SK-N-MC (cell line): ENCODE results near the gene SEC22A.

Experiments used
- DNase-seq: peaks from one replicate; pipeline ENCODE4 v3.0.0-alpha.2; 2011; ENCODE audit warnings: low read depth, low spot score
- H3K27ac ChIP-seq: fragments of 200-600 bp; sonication (generic); 2 replicates; pipeline ENCODE4 v1.5.1; 2016; ENCODE audit warnings: mixed run types
- H3K36me3 ChIP-seq: fragments of 200-600 bp; sonication (generic); 2 replicates; pipeline ENCODE4 v1.6.1; 2017; ENCODE audit warnings: antibody characterized with exemption, low read length, mixed read lengths; ENCODE audit not compliant: insufficient read depth
- H3K4me3 ChIP-seq: fragments of 200-600 bp; sonication (generic); 2 replicates; pipeline ENCODE4 v1.5.1; 2016
- H3K9ac ChIP-seq: fragments of 200-600 bp; sonication (generic); 2 replicates; pipeline ENCODE4 v1.8.0; 2017; ENCODE audit warnings: mixed run types, mixed read lengths; ENCODE audit not compliant: insufficient read length
- H3K9me3 ChIP-seq: fragments of 200-600 bp; sonication (generic); 2 replicates; pipeline ENCODE4 v1.6.1; 2017; ENCODE audit warnings: low read depth, mild to moderate bottlenecking, antibody characterized with exemption, low read length, moderate library complexity, mixed read lengths
- EZH2 ChIP-seq: fragments of 200-600 bp; sonication (generic); IDR thresholded peaks from one replicate; pipeline ENCODE4 v1.6.1; 2017; ENCODE audit warnings: antibody characterized with exemption
- FOXP2 ChIP-seq: optimal IDR thresholded peaks from 2 replicates; pipeline ENCODE3; 2011; ENCODE audit warnings: mild to moderate bottlenecking, moderate library complexity; ENCODE audit not compliant: insufficient read depth; ENCODE audit errors: extremely low read length, control extremely low read depth
- POLR2AphosphoS5 ChIP-seq: IDR thresholded peaks from 2 replicates; pipeline ENCODE4 v1.6.1; 2012; ENCODE audit warnings: mild to moderate bottlenecking, low read depth, low read length, borderline replicate concordance

SEC22A gene

DNA sequence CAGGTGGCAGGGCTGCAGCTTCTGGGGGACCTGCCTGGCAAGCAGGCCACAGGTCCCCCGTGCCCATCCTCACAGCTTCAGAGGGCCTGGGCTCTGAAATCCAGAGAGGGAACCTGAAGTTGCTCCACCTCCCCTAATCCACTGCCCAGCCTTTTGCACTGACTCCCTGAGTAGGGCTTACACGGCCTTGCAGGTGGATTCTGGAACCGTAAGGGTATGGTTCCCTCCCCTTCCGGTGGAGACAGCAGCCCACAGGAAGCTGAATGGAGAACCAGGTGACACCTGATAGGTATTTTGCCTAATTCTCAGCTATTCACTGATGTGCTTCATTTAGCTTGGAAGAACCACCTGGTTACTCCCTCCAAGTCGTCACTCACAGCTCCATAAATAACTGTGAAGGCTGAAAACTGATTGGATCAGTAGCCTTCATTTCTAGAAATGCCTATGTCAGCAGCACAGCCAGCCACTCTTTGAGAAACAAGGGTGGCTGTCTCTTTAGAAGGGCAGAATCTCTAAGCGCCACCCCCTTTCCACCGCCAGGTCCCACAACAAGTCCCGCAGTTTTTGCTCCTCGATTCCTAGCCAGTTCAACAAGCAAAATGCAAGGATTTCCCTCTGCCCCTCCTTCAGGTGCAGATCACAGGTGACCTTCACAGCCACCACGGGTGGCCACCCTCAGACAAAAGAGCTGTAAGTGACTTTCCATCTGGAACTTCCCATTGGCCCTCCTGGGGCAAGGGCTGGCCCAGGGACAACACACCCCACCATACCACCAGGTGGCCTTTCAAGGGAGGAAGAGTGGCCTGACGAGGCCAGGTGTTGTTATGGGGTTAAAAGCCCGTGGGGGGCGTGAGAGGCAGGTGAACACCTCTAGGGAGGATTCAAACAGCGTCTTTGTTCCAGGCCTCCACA lies 112.9 kb downstream of the SEC22A start:
- no peaks in the 10 kb centered on the region for H3K9me3 ChIP-seq
- DNase-seq, result no peak
- TF ChIP-seq EZH2 (no peak), POLR2AphosphoS5 (no peak), FOXP2 (no peak)
- H3K4me3 ChIP-seq, result no peak overlapping the region
- no peaks in the 10 kb centered on the region; the same call in 1 of the 2 replicates for H3K36me3 ChIP-seq
- no peak overlapping the region for H3K9ac ChIP-seq
- H3K27ac ChIP-seq, result no peak overlapping the region

DNA sequence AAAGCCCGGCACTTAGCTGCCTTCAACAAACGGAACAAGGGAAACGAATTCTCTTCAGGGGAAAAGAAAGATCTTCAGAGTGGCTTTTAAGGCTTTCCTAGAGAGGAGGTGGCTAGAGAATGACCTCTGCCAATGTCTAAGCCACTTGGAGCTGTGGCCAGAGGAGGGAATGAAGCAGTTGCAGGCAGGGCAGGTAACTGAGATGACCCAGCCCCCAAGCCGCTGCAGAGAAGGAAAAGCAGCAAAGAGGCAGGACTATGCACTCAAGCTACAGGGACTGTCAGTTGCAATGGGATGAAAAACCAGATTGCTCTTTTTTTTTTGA lies 113.5 kb downstream of the SEC22A start:
- no peaks in the 10 kb centered on the region; the same call in 1 of the 2 replicates for H3K36me3 ChIP-seq
- H3K27ac ChIP-seq, result no peak overlapping the region
- H3K4me3 ChIP-seq, result no peak overlapping the region
- no peak overlapping the region for H3K9ac ChIP-seq
- H3K9me3 ChIP-seq, result no peaks in the 10 kb centered on the region
- DNase-seq, result no peak
- TF ChIP-seq EZH2, result no peak
- no peak for TF ChIP-seq POLR2AphosphoS5
- no peak for TF ChIP-seq FOXP2

DNA sequence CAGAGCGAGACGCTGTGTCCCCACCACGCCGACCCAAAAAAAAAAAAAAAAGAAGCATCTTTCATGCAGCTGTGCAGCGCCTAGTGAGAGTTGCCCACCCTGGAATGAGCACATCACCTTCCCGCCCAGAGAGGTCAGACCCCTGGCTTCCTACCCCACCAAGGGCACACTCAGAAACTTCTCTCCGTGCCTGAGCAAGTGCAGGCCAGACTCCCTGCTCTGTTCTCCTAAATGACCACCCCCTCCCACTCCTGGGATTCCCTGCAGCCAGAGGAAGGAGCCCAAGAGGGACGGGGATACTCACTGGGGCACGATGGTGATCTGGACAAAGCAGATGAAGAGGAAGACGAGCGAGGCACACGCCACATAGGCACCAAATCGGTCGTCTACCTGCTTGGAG lies 116.0 kb downstream of the SEC22A start:
- Histone ChIP-seq H3K4me3 (no peak overlapping the region), H3K27ac (no peak overlapping the region), H3K36me3 (no peaks in the 10 kb centered on the region; the same call in 1 of the 2 replicates), H3K9me3 (no peaks in the 10 kb centered on the region), H3K9ac (no peak overlapping the region)
- no peak for TF ChIP-seq EZH2
- no peak for TF ChIP-seq FOXP2
- no peak for TF ChIP-seq POLR2AphosphoS5
- DNase-seq, result no peak

DNA sequence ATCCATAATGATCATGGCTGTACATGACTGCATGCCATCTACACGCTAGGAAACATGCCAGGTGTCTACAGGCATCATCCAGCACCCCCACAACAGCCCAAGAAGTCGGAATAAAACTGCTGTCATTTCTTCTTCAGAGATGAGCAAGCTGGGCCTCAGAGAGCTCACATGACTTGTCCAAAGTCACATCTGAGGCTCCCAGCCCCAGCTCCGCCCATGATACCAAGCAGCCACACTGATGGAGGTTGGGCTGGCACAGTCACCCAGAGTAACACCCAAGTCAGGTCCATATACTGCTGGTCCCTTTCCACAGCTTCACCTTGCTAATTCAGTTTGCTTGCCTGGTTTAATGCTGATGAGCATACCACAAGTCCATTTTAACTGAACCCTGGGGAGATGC lies 116.6 kb downstream of the SEC22A start:
- no peak for TF ChIP-seq EZH2
- TF ChIP-seq POLR2AphosphoS5, result no peak
- no peak for TF ChIP-seq FOXP2
- no peak overlapping the region for H3K27ac ChIP-seq

DNA sequence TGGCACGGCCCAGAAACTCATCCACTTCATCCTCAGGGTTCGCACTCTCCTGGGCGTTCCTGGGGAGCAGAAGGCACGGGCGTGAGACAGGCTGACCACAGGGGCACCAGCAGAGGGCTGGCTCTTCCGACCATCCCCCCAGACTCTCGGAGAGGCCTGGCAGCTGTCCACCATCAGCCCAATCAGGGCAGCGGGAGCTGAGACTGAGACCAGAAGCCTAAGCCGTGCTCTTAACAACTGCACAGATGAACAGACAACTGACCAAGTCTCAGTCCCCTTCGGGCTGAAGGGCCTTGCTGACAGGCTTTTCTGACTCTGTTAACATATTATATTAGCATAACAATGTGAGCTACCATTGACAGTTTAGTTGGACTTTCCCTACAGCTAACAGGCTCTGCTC lies 118.0 kb downstream of the SEC22A start:
- H3K9ac ChIP-seq, result no peak overlapping the region
- H3K9me3 ChIP-seq, result no peaks in the 10 kb centered on the region
- no peak for DNase-seq
- H3K4me3 ChIP-seq, result no peak overlapping the region
- no peak for TF ChIP-seq EZH2
- TF ChIP-seq FOXP2, result no peak
- TF ChIP-seq POLR2AphosphoS5, result no peak
- H3K27ac ChIP-seq, result no peak overlapping the region
- no peaks in the 10 kb centered on the region; the same call in 1 of the 2 replicates for H3K36me3 ChIP-seq

More for the DNA sequence above, 116.6 kb downstream of the SEC22A start:
- no peaks in the 10 kb centered on the region for H3K9me3 ChIP-seq
- no peaks in the 10 kb centered on the region; the same call in 1 of the 2 replicates for H3K36me3 ChIP-seq
- H3K4me3 ChIP-seq, result no peak overlapping the region
- H3K9ac ChIP-seq, result no peak overlapping the region
- DNase-seq, result no peak

DNA sequence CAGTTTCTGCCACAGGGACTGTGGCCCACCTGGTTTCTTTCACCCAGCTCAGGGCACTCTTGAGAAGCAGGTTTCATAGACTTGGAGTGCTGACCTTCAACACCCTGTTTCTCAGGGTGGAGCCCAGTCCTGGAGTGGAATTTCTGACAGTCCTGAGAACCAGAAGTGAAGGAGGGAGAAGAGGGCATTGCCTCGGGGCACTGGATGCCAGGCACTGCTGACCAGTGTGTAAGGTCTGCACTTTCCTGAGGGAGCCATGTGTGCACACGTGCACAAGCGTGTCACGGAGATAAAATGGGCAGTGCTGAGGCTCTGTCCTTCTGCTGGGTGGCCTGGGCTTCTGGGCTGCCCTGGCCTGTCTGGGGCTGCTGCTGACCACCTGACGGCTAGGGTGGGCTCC lies 118.5 kb downstream of the SEC22A start:
- TF ChIP-seq EZH2 (no peak), FOXP2 (no peak), POLR2AphosphoS5 (no peak)

DNA sequence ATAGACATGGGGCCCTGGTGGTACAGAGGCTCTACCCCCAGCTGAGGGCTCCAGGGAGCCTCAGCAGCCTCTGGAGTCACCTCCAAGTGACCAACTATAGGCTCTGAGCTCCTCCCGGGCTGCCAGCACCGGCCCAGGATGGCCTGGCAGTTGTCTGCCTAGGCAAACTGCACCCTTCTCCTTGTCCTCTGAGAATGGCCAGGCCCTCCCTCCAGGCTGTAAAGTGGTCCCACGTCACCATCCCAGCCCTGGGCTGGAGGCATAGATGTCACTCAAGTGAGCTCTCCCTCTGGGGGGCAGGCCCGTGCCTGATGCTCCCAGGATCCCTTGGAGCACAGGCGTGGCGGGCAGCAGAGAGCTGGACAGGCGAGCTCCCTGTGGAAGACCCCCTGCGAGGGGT lies 120.1 kb downstream of the SEC22A start:
- H3K4me3 ChIP-seq, result no peak overlapping the region
- no peaks in the 10 kb centered on the region; the same call in 1 of the 2 replicates for H3K36me3 ChIP-seq
- H3K9me3 ChIP-seq, result no peaks in the 10 kb centered on the region

More for the DNA sequence above, 118.5 kb downstream of the SEC22A start:
- Histone ChIP-seq H3K27ac (no peak overlapping the region), H3K9me3 (no peaks in the 10 kb centered on the region), H3K36me3 (no peaks in the 10 kb centered on the region; the same call in 1 of the 2 replicates), H3K4me3 (no peak overlapping the region), H3K9ac (no peak overlapping the region)
- no peak for DNase-seq

DNA sequence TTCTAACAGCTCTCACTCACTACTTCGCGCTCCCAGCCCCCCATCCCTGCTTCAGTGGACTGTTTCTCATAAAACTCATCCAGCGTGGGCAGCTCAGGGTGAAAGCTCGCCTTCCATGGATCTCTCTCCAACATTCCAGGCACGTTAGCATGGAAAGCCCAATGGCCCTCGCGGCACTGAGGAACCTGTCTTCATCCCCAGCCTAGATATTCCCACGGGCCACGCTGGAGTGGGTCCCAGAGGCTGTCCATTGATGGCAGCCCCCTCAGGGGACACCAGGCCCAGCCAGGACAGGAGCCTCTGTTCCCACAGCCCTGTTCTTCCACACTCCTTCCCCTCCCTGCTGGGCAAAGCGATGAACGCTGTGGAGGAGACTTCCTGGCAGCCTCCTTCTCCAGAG lies 121.1 kb downstream of the SEC22A start:
- Histone ChIP-seq H3K9me3 (no peaks in the 10 kb centered on the region), H3K36me3 (no peaks in the 10 kb centered on the region; the same call in 1 of the 2 replicates), H3K9ac (no peak overlapping the region), H3K4me3 (no peak overlapping the region), H3K27ac (no peak overlapping the region)
- DNase-seq, result no peak
- TF ChIP-seq FOXP2, result no peak
- no peak for TF ChIP-seq EZH2
- TF ChIP-seq POLR2AphosphoS5, result no peak

More for the DNA sequence above, 120.1 kb downstream of the SEC22A start:
- Histone ChIP-seq H3K9ac (no peak overlapping the region), H3K27ac (no peak overlapping the region)
- TF ChIP-seq FOXP2 (no peak), EZH2 (no peak), POLR2AphosphoS5 (no peak)
- no peak for DNase-seq
